Stimulated activated CD4-positive, alpha-beta T cell treated with anti-CD3 and anti-CD28 coated beads, Interleukin-2, amount 100 ng/mL, for 48 hours (primary cell): ENCODE data around the gene ZNF91.
"Not testable (repeated sequence)": the region's sequence is repeated elsewhere in the genome, so short reads cannot be mapped to it uniquely, and the experiment has no call there.

Experiments
- DNase-seq, 2 donors: peaks; one replicate each; pipeline ENCODE4 v3.0.0-alpha.2; 2020

ZNF91 gene

GRCh38 chr19:23315286-23315685 is 80.0 kb downstream of the ZNF91 start:
- DNase-seq = no peak

- DNase-seq = no peak
These were observed 80.6 kb downstream of the ZNF91 start for GRCh38 chr19:23314505-23315251.

- DNase-seq = no peak
These were observed 82.1 kb downstream of the ZNF91 start for GRCh38 chr19:23313196-23313595.

- no peak for DNase-seq
These were observed 82.8 kb downstream of the ZNF91 start for GRCh38 chr19:23312515-23312914.

GRCh38 chr19:23311551-23311950 is 83.7 kb downstream of the ZNF91 start:
- DNase-seq = no peak

- DNase-seq = no peak
These were observed 84.5 kb downstream of the ZNF91 start for GRCh38 chr19:23310729-23311211.

- no peak for DNase-seq
These were observed 85.3 kb downstream of the ZNF91 start for GRCh38 chr19:23309926-23310325.

GRCh38 chr19:23305555-23305954 is 89.7 kb downstream of the ZNF91 start:
- DNase-seq = no peak

GRCh38 chr19:23304238-23304637 is 91.0 kb downstream of the ZNF91 start:
- DNase-seq = no peak

- no peak for DNase-seq
These were observed 101.1 kb downstream of the ZNF91 start for GRCh38 chr19:23294141-23294540.

- not testable (repeated sequence) for DNase-seq
These were observed 105.3 kb downstream of the ZNF91 start for GRCh38 chr19:23289966-23290365.
